HG03066 (cell line): ENCODE results near the gene GRIPAP1.
"Not testable (repeated sequence)": the region's sequence is repeated elsewhere in the genome, so short reads cannot be mapped to it uniquely, and the experiment has no call there.

Experiments
- ATAC-seq: cut with Tn5 transposase; IDR thresholded peaks from one replicate; pipeline ENCODE4 v1.9.1; 2021; ENCODE audit warnings: low read depth; ENCODE audit not compliant: unreplicated experiment

The GRIPAP1 gene

GRCh38 chrX:48997455-48997854, 4.6 kb downstream of the GRIPAP1 start:
- no peak for ATAC-seq

DNA sequence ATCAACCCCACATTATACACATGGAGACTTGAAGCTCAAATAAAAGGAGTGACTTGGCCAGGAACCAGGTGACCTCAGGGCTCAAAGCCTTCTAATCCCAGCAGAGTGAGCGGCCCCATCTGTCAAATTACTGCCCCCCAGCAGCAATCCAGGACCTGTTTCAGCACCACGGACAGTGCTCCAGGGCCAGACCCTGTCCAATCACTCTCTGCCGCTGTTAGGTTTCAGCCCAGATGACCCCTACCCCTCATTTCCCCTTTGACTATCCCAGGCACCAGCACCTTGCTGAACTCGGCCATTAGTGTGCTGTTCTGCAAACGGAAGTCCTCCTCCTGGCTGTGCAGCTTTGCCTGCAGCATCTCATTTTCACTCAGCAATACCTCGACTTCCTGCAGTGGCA, 5.1 kb downstream of the GRIPAP1 start:
- ATAC-seq, result no peak

DNA sequence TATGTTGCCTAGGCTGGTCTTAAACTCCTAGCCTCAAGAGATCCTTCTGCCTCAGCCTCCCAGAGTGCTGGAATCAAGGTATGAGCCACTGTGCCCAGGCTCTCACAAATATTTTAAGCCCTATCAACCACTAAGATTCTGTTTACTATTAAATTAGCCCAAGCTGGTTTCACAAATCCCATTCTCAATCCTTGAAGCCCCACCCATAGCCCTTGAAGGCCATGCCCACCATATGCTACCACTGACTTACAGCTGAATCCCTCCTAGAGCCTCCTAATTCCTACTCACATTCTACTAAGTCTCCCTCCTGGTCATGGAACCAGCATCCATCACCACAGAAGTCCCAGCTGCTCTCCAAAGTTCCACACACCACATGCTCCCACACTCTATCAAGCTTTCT, 9.7 kb downstream of the GRIPAP1 start:
- no peak for ATAC-seq

DNA sequence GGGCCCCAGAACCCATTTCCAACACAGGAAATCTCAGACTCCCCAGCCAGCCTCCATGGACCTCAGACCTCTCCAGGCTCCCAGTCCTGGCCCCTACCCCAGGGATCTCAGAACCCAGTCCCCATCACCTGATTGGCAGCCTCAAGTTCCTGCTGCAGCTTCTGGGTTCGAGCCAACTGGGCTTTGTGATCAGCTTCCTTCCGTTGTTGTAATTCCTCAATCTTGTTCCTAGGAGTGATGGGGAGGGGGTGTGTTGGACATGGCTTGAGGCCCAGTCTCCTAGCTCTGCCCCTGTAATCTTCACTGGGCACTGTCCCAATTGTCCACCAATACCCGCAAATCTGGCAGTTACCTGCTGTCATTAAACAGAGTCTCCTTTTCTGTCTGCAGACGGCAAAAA, 12.6 kb downstream of the GRIPAP1 start:
- no peak for ATAC-seq

- ATAC-seq, result no peak
These were observed 18.2 kb downstream of the GRIPAP1 start for GRCh38 chrX:48983896-48984295.

GRCh38 chrX:48983081-48983480, 19.0 kb downstream of the GRIPAP1 start:
- ATAC-seq, result no peak

GRCh38 chrX:48981178-48981577, 20.9 kb downstream of the GRIPAP1 start:
- ATAC-seq, result no peak

DNA sequence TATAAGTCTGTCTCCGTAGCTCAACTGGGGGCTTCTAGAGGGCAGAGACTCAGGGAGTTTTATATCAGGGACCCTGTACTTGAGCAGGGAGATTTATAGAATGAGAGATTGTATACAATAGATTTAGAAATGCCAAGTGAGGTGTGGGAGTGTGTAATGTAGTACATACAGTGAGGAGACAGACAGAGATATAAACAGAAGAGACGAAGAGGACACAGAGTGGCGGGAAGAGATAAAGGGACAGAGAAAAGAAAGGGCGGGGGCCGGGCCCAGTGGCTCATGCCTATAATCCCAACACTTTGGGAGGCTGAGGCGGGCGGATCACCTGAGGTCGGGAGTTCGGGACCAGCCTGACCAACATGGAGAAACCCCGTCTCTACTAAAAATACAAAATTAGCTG, 21.7 kb downstream of the GRIPAP1 start:
- not testable (repeated sequence) for ATAC-seq

- ATAC-seq, result no peak
These were observed 23.8 kb downstream of the GRIPAP1 start for GRCh38 chrX:48978226-48978625.

DNA sequence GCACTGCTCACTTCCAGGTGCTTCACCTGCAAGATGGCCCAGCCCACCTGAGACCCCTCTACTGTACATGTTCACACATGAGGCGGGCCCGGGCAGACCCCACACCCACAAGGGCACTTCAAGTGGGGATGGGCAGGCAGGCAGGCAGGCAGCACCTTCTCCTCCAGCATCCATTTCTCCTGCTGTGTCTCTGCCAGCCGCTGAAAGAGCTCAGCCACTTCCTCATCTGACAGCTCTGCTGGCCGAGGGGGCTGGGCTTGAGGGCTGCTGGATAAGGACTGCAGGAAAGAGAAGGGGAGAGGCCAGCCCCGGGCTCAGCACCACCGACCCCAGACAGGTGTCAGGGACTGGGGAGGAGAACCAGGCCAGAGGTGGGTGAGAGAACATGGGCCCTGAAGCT, 26.0 kb downstream of the GRIPAP1 start:
- no peak for ATAC-seq

DNA sequence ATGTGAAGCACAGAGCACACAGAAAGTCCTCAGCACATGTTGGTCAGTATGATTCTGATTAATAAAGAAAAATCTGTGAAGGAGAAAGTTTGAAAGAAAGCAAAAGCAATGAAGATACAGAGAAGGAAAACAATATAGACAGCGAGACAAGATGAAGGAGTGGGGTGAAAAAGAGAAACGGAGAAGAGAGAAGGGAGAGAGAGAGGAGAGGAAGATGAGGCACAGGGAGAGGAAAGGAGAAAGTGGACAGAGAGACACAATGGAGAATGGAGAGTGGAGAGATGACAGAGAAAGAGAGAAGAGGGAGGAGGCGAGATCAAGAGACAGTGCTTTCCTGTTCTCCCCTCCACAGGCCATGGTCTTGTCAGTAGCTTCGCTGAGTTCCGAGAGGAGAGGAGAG, 26.5 kb downstream of the GRIPAP1 start:
- ATAC-seq, result no peak

DNA sequence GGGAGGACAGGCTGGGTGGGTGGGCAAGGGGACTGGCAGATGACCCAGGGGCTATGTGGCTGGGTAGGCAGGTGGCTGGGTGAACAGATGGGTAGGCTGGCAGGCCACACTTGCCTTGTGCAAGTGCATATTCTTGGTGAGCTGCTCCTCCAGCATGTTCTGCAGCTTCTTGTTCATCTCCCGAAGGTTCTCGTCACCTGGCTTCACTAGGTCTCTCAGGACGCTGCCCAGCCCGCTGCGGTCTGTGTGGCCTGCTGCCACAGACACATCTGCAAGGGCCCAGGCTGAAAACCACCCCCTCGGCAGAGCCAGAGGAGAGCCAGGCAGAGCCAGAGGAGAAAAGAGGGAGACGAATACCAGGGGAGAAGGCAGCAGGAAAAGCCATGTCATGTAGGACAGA, 27.0 kb downstream of the GRIPAP1 start:
- ATAC-seq, result no peak

- ATAC-seq, result no peak
These were observed 27.5 kb downstream of the GRIPAP1 start for GRCh38 chrX:48974574-48974973.

DNA sequence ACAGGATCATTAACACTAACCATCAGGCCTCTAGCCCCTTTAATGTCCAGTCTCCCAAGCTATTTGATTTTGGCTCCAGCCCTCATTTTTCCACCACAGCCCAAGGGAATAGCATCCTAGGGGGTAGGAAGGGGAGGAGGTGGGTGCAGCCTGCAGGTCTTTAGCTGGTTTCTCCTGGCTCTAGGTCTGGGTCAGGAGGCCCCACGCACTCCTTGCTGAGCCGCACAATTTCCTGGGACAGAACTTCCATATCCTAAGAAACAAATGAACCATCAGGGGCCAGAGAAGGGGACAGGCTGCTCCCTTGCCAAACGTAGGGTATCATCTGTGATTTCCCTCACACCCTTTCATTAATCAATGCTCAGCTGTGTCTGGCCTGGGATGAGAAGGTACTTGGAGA, 28.0 kb downstream of the GRIPAP1 start:
- ATAC-seq, result no peak

GRCh38 chrX:48972220-48973164, 29.6 kb downstream of the GRIPAP1 start:
- no peak for ATAC-seq

DNA sequence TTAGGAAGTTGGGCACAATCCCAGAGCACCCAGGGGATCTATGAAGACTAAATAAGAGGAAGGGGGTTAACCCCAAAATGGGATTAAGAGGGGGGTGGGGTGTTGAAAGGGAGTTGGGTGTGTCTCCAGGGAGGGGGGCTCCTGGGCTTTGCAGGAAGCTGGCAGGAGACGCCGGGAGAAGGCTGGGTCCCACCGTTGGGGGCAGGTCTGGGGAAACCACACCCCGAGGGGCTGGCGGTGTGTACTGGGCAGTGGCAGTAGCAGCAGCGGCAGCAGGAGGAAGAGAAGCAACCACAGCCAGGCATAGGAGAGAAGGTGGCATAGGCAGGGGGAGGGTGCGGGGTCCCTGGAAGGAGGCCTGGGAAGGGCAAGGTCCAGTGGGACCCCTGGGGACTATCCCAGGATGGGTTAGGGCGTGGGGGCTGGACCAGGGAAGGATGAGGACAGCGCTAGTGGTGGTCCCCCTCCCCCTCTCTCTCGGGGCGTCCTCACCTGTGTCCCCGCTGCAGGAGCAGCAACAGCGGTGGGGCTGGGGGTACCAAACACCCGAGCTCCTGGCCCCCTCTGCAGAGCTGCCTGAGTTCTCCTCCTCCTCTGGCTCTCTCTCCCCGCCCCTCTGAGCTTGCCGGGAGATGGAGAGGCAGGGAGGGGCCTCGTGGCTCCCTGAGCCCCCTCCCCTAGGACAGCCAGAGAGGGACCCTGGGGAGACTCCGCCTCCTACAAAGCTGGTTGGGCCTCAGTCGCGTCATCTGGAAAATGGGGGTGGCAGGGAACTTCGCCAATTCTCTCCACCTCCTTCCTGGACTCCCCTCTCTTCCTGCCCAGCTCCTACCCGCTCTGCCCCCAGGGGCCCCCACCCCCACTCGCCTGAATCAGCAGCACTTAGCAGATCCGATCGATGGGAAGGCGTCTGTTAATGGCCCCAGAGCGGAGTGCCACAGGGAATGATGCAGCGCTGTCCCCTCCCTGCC, 30.5 kb downstream of the GRIPAP1 start, which contains the start of gene KCND1:
TSS of gene KCND1 (minus strand) at position 596 of the 971 bp plus-strand sequence. CDS start 1,573 bp downstream, outside the sequence.
- no peak for ATAC-seq

- no peak for ATAC-seq
These were observed 32.6 kb downstream of the GRIPAP1 start for GRCh38 chrX:48969471-48969870.

DNA sequence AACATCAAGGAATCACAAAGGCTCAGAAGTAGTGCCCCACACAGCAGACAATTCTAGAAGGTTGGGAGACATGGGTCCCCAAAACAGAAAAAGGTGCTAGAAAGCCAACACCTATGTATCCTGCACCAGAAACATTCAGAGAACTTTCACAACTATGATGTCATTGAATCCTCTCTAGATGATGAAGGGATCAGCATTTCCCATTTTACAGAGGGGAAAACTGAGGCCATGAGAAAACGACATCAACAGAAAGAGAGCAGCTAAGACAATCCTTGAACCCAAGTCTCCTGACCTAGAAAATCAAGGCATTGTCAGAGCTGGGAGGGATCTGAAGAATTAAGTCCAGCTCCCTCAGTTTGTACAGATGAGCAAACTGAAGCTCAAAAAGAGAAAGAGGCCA, 33.7 kb downstream of the GRIPAP1 start:
- no peak for ATAC-seq

- ATAC-seq, result no peak
These were observed 35.1 kb downstream of the GRIPAP1 start for GRCh38 chrX:48966796-48967579.

DNA sequence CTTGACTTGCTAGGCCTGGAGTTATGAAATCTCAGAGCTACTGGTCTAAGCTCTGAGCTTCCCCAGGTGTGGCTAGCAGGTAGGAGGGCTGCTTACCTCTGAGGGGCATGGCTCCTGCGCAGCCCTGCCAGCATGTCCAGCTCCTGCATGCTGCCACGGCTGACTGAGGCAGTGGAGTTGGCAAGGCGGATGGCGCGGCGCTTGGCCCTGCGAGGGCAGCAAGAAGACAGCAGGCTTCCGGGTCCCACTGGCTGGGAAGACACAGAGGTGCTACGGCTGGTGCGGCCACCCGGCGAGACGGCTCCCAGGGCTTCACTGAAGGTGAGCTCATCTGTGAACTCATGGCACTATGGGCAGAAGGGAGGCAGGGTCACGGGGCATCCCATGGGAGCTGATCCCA, 36.1 kb downstream of the GRIPAP1 start:
- no peak for ATAC-seq
